Liver (tissue), 9 donors: ENCODE data around the gene NPIPB8. TPM values are rescaled to one million over a fixed set of nuclear protein-coding genes. Genes with fewer than 3 reads are reported as not detected.
"Not testable (repeated sequence)": the region's sequence is repeated elsewhere in the genome, so short reads cannot be mapped to it uniquely, and the experiment has no call there.

ENCODE experiments used
- DNase-seq: peaks from one replicate; pipeline ENCODE4 v3.0.0-alpha.2; 2017; ENCODE audit warnings: low spot score
- H3K27ac ChIP-seq, 2 donors: one replicate each; pipeline ENCODE4 v1.7.0; 2013; ENCODE audit warnings: inconsistent platforms in 2 of 2, low read length in 2 of 2, control low read depth in 1 of 2, low read depth in 1 of 2, mild to moderate bottlenecking in 1 of 2
- H3K27me3 ChIP-seq, 4 donors: one replicate each; pipeline versions ENCODE4 v1.6.1 to v1.7.0; 2013; ENCODE audit warnings: low read length in 3 of 4, inconsistent platforms in 1 of 4, mild to moderate bottlenecking in 1 of 4, moderate library complexity in 1 of 4; ENCODE audit not compliant: control insufficient read depth in 4 of 4, insufficient read depth in 4 of 4
- H3K36me3 ChIP-seq, 4 donors: one replicate each; pipeline versions ENCODE4 v1.6.1 to v1.7.0; 2013; ENCODE audit warnings: low read length in 3 of 4, mild to moderate bottlenecking in 3 of 4, low read depth in 1 of 4, moderate library complexity in 1 of 4; ENCODE audit not compliant: control insufficient read depth in 4 of 4, insufficient read depth in 3 of 4
- H3K4me1 ChIP-seq, 4 donors: one replicate each; pipeline versions ENCODE4 v1.6.1 to v1.7.0; 2013; ENCODE audit warnings: low read length in 3 of 4, mild to moderate bottlenecking in 3 of 4, moderate library complexity in 1 of 4; ENCODE audit not compliant: control insufficient read depth in 4 of 4, insufficient read depth in 4 of 4
- H3K4me3 ChIP-seq, 3 donors: one replicate each; pipeline versions ENCODE4 v1.6.1 to v1.7.0; 2013; ENCODE audit warnings: low read length in 3 of 3, control low read depth in 1 of 3, low read depth in 1 of 3, mild to moderate bottlenecking in 1 of 3
- H3K9ac ChIP-seq, 2 donors: one replicate each; pipeline ENCODE4 v1.7.0; 2013; ENCODE audit warnings: low read length in 2 of 2, mild to moderate bottlenecking in 2 of 2, moderate library complexity in 2 of 2, control low read depth in 1 of 2, low read depth in 1 of 2
- H3K9me3 ChIP-seq, 4 donors: one replicate each; pipeline versions ENCODE4 v1.6.1 to v1.7.0; 2013; ENCODE audit warnings: low read length in 3 of 4; ENCODE audit not compliant: control insufficient read depth in 4 of 4
- WGBS: extraction: QIAGEN DNeasy Blood & Tissue Kit; methylation state at CpG from one replicate; pipeline ENCODE4 v1.1.7; 2013; 5-methylcytosine and 5-hydroxymethylcytosine counted together
- polyA plus RNA-seq, 2 donors: library from polyadenylated mRNA; stranded (reverse) in 1 of 2; unstranded in 1 of 2; fragments of 200-250 nt in 1 of 2; fragments of >200 nt in 1 of 2; fragmentation: Nextera tagmentation in 1 of 2; extraction: Ambion mirVana in 1 of 2; gene quantifications; one replicate each; pipeline versions ENCODE4 v1.2.1 to v1.2.3, GENCODE V29; 2013 to 2015
- total RNA-seq, 2 donors: library from RNA; depleted of rRNA; stranded (reverse); fragments of >200 nt; gene quantifications; one replicate each; pipeline ENCODE4 v1.2.3, GENCODE V29; 2014
- donor health status: healthy.
- donor health status: healthy.
- donor health status: healthy.
- donor health status: healthy.
- donor health status: healthy.

NPIPB8 gene
- total and polyA plus RNA-seq, 4 donors = 0.08 to 0.53 TPM; not detected in 2

DNA sequence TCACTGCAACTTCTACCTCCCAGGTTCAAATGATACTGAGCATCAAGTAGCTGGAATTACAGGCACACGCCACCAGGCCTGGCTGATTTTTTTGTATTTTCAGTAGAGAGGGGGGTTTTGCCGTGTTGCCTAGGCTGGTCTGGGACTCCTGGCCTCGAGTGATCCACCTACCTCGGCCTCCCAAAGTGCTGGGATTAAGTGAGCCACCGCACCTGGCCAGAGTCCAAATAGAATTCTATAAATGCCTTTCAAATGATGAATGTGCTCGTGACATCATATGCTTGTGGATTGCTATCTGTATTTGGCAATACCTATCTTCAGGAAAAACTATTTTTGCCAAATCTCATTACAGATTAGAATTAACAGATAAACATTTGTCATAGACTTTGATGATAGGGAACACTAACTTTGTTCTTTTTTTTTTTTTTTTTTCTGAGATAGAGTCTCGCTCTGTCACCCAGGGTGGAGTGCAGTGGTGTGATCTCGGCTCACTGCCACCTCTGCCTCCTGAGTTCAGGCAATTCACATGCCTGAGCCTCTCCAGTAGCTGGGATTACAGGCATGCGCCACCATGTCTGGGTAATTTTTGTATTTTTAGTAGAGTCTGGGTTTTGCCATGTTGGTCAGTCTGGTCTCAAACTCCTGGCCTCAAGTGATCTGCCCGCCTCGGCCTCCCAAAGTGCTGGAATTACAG is 55.5 kb downstream of the NPIPB8 start:
- not testable (repeated sequence) for H3K27me3 ChIP-seq, H3K4me1 ChIP-seq, H3K36me3 ChIP-seq, H3K9ac ChIP-seq, H3K4me3 ChIP-seq, H3K27ac ChIP-seq, DNase-seq, H3K9me3 ChIP-seq
- WGBS = no CpG with 5 or more reads among the region's 11 CpGs

DNA sequence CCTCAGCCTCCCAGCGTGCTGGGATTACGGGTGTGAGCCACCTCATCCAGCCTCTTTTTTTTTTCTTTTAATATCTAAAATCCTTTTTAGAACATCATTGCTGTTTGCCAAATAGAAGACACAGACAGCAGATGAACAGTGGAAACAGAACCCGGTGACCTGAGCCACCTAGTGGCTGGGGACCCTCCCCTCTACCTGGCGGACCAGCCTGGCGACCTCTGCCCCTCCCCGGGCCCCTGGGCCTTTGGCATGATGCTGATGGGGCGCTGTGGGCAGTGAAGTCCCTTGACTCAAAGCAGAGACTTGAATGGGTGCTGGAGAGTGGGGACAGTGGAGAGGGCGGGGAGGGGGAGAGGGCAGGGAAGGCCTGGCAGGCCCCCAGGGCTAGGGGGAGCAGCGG is 61.9 kb downstream of the NPIPB8 start:
- not testable (repeated sequence) for H3K4me3 ChIP-seq, H3K9ac ChIP-seq, H3K9me3 ChIP-seq, H3K27me3 ChIP-seq, DNase-seq, H3K4me1 ChIP-seq, H3K27ac ChIP-seq, H3K36me3 ChIP-seq
- WGBS = 97% methylated on average over 2 of the region's 9 CpGs

DNA sequence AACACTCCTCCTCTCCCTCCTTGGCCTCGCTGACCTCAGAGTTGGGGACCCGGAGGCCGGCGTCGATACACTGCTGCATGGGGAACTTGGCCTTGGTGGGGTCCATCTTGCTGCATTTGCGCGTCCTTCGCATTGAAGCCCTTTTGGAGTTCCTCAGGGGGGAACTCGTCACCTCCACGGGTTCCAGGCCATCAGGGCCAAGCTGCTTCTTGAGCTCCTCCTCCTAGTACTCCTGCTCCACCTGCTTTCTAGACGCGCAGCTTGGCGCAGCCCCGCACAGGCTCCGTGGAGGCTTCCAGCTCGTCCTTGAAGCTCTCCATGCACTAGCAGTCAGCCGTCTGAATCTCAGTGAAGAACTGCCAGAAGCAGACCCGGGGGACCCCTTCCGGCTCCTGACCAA is 62.5 kb downstream of the NPIPB8 start:
- DNase-seq, H3K4me3 ChIP-seq, H3K4me1 ChIP-seq, H3K27me3 ChIP-seq, H3K9me3 ChIP-seq, H3K36me3 ChIP-seq, H3K27ac ChIP-seq, H3K9ac ChIP-seq: not testable (repeated sequence)
- 95% methylated on average over 16 of the region's 19 CpGs for WGBS

DNA sequence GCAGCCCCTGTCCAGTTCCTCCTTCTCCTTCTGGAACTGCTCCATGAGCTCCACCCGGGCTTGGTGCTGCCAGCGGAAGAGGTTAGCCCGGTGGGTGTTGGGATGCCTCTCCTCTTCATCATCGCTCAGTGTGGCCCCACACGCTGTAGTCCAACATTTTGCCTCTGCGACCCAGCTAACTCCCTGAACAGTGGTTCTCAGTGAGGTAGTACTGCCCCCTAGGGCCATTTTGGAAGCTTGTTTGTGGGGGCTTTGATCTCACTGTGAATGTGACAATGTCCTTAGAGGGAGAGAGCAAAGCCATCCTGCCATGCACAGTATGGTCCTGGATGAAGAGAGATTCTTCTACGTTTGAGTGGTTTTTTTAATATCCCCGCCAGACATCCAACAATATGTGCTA is 63.5 kb downstream of the NPIPB8 start:
- H3K27me3 ChIP-seq, H3K36me3 ChIP-seq, H3K9me3 ChIP-seq, H3K27ac ChIP-seq, DNase-seq, H3K9ac ChIP-seq, H3K4me1 ChIP-seq, H3K4me3 ChIP-seq: not testable (repeated sequence)
- WGBS = no CpG with 5 or more reads among the region's 8 CpGs

- not testable (repeated sequence) for H3K9ac ChIP-seq, H3K27me3 ChIP-seq, H3K9me3 ChIP-seq, H3K27ac ChIP-seq, H3K4me1 ChIP-seq, H3K36me3 ChIP-seq, DNase-seq, H3K4me3 ChIP-seq
- 86% methylated on average over 4 of the region's 7 CpGs for WGBS
Measured at GRCh38 chr16:28704246-28704645, 66.4 kb downstream of the NPIPB8 start.

Other genes starting within 250 kb of the NPIPB8 start
- gene EIF3CL, start 234.2 kb upstream of the NPIPB8 start, total RNA-seq = 100 to 1,000 TPM in 1 of 2 donors, 10 to 100 TPM in 1; 81.8 to 103 TPM
- gene EIF3CL, start 234.2 kb upstream of the NPIPB8 start, polyA plus RNA-seq = 10 to 100 TPM in 1 of 2 donors, under 1 TPM in 1; 0.11 to 54.4 TPM
- not detected for gene NPIPB7, start 165.7 kb upstream of the NPIPB8 start, total RNA-seq
- not detected for gene NPIPB7, start 165.7 kb upstream of the NPIPB8 start, polyA plus RNA-seq
- 10 to 100 TPM; 16.1 to 16.3 TPM for gene CLN3, start 146.0 kb upstream of the NPIPB8 start, total RNA-seq
- gene CLN3, start 146.0 kb upstream of the NPIPB8 start, polyA plus RNA-seq = 10 to 100 TPM; 22.3 to 23.6 TPM
- 1 to 10 TPM; 1.3 to 1.5 TPM for gene APOBR, start 143.4 kb upstream of the NPIPB8 start, total RNA-seq
- 1 to 10 TPM in 1 of 2 donors, under 1 TPM in 1; 0.28 to 1.4 TPM for gene APOBR, start 143.4 kb upstream of the NPIPB8 start, polyA plus RNA-seq
- 1 to 10 TPM in 1 of 2 donors, under 1 TPM in 1; 0.33 to 2.5 TPM for gene IL27, start 131.2 kb upstream of the NPIPB8 start, total RNA-seq
- 1 to 10 TPM; 2.2 to 4.1 TPM for gene IL27, start 131.2 kb upstream of the NPIPB8 start, polyA plus RNA-seq
- gene NUPR1, start 99.1 kb upstream of the NPIPB8 start, total RNA-seq = 10 to 100 TPM; 10.9 to 16.1 TPM
- gene NUPR1, start 99.1 kb upstream of the NPIPB8 start, polyA plus RNA-seq = 100 to 1,000 TPM; 109 to 305 TPM
- 10 to 100 TPM in 1 of 2 donors, 1 to 10 TPM in 1; 6.5 to 11.5 TPM for gene SGF29, start 84.1 kb upstream of the NPIPB8 start, total RNA-seq
- 10 to 100 TPM in 1 of 2 donors, 1 to 10 TPM in 1; 9.4 to 18.1 TPM for gene SGF29, start 84.1 kb upstream of the NPIPB8 start, polyA plus RNA-seq
- gene SULT1A2, start 41.0 kb upstream of the NPIPB8 start, total RNA-seq = 10 to 100 TPM in 1 of 2 donors, 1 to 10 TPM in 1; 1.6 to 19.2 TPM
- 10 to 100 TPM; 10.6 to 29.4 TPM for gene SULT1A2, start 41.0 kb upstream of the NPIPB8 start, polyA plus RNA-seq
- 10 to 100 TPM; 25.3 to 94.5 TPM for gene SULT1A1, start 28.0 kb upstream of the NPIPB8 start, total RNA-seq
- gene SULT1A1, start 28.0 kb upstream of the NPIPB8 start, polyA plus RNA-seq = 100 to 1,000 TPM; 110 to 143 TPM
- gene EIF3C, start 73.4 kb downstream of the NPIPB8 start, total RNA-seq = 100 to 1,000 TPM; 114 to 117 TPM
- 100 to 1,000 TPM; 212 TPM for gene EIF3C, start 73.4 kb downstream of the NPIPB8 start, polyA plus RNA-seq
- 1 to 10 TPM in 1 of 2 donors, under 1 TPM in 1; 0.98 to 7.0 TPM for gene NPIPB9, start 113.7 kb downstream of the NPIPB8 start, total RNA-seq
- under 1 TPM; 0.06 to 0.83 TPM for gene NPIPB9, start 113.7 kb downstream of the NPIPB8 start, polyA plus RNA-seq
- 10 to 100 TPM; 37.0 to 40.7 TPM for gene ATXN2L, start 184.9 kb downstream of the NPIPB8 start, total RNA-seq
- gene ATXN2L, start 184.9 kb downstream of the NPIPB8 start, polyA plus RNA-seq = 10 to 100 TPM; 23.1 to 28.7 TPM
- 10 to 100 TPM; 90.4 to 96.0 TPM for gene TUFM, start 208.3 kb downstream of the NPIPB8 start, total RNA-seq
- 100 to 1,000 TPM; 177 to 191 TPM for gene TUFM, start 208.3 kb downstream of the NPIPB8 start, polyA plus RNA-seq
- 10 to 100 TPM in 1 of 2 donors, 1 to 10 TPM in 1; 8.3 to 10.5 TPM for gene SH2B1, start 225.8 kb downstream of the NPIPB8 start, total RNA-seq
- 10 to 100 TPM in 1 of 2 donors, 1 to 10 TPM in 1; 4.9 to 13.0 TPM for gene SH2B1, start 225.8 kb downstream of the NPIPB8 start, polyA plus RNA-seq
- under 1 TPM; 0.09 to 0.17 TPM for gene ATP2A1, start 240.4 kb downstream of the NPIPB8 start, total RNA-seq
- gene ATP2A1, start 240.4 kb downstream of the NPIPB8 start, polyA plus RNA-seq = under 1 TPM; 0.07 to 0.23 TPM